ENCODE data around the gene NATD1.

Gene NATD1

GRCh38 chr17:21275047-21275578, 21.9 kb upstream of the NATD1 start:
- Histone ChIP-seq H3K36me3 (ENCODE audit: control insufficient read depth, insufficient read depth, low read length) (no peaks in the 10 kb centered on the region), H3K4me3 (replicated peaks; ENCODE audit: low read depth, low read length) (peak overlapping the region; percentile 74), H3K27me3 (replicated peaks; ENCODE audit: control insufficient read depth, insufficient read depth, low read length) (no peaks in the 10 kb centered on the region; the same call in 1 of the 2 replicates)
- DNase-seq (ENCODE audit: extremely low read depth, insufficient read length), result no peak
- no peak for TF ChIP-seq CTCF (IDR thresholded peaks at IDR 0.05; ENCODE audit: insufficient read depth, low read length, poor library complexity, severe bottlenecking)

- no peaks in the 10 kb centered on the region for H3K27me3 ChIP-seq (replicated peaks; ENCODE audit: control insufficient read depth, insufficient read depth, low read length)
- TF ChIP-seq CTCF (IDR thresholded peaks at IDR 0.05; ENCODE audit: insufficient read depth, low read length, poor library complexity, severe bottlenecking), result no peak
- H3K4me3 ChIP-seq (replicated peaks; ENCODE audit: low read depth, low read length), result no peak overlapping the region
- DNase-seq (ENCODE audit: extremely low read depth, insufficient read length), result no peak
- H3K36me3 ChIP-seq (ENCODE audit: control insufficient read depth, insufficient read depth, low read length), result no peaks in the 10 kb centered on the region
Observed at GRCh38 chr17:21272881-21273792, 19.9 kb upstream of the NATD1 start.

- Histone ChIP-seq H3K36me3 (ENCODE audit: control insufficient read depth, insufficient read depth, low read length) (no peaks in the 10 kb centered on the region), H3K4me3 (replicated peaks; ENCODE audit: low read depth, low read length) (no peak overlapping the region), H3K27me3 (replicated peaks; ENCODE audit: control insufficient read depth, insufficient read depth, low read length) (no peaks in the 10 kb centered on the region)
- no peak for DNase-seq (ENCODE audit: extremely low read depth, insufficient read length)
- TF ChIP-seq CTCF (IDR thresholded peaks at IDR 0.05; ENCODE audit: insufficient read depth, low read length, poor library complexity, severe bottlenecking), result no peak
Observed at GRCh38 chr17:21272250-21272649, 19.0 kb upstream of the NATD1 start.

- TF ChIP-seq CTCF (IDR thresholded peaks at IDR 0.05; ENCODE audit: insufficient read depth, low read length, poor library complexity, severe bottlenecking), result no peak
- Histone ChIP-seq H3K36me3 (ENCODE audit: control insufficient read depth, insufficient read depth, low read length) (no peaks in the 10 kb centered on the region), H3K27me3 (replicated peaks; ENCODE audit: control insufficient read depth, insufficient read depth, low read length) (no peaks in the 10 kb centered on the region), H3K4me3 (replicated peaks; ENCODE audit: low read depth, low read length) (no peak overlapping the region)
- DNase-seq (ENCODE audit: extremely low read depth, insufficient read length), result no peak
Observed at GRCh38 chr17:21271454-21272183, 18.4 kb upstream of the NATD1 start.

GRCh38 chr17:21269394-21269793, 16.2 kb upstream of the NATD1 start:
- Histone ChIP-seq H3K27me3 (replicated peaks; ENCODE audit: control insufficient read depth, insufficient read depth, low read length) (no peaks in the 10 kb centered on the region), H3K4me3 (replicated peaks; ENCODE audit: low read depth, low read length) (no peak overlapping the region), H3K36me3 (ENCODE audit: control insufficient read depth, insufficient read depth, low read length) (no peaks in the 10 kb centered on the region)
- no peak for DNase-seq (ENCODE audit: extremely low read depth, insufficient read length)
- TF ChIP-seq CTCF (IDR thresholded peaks at IDR 0.05; ENCODE audit: insufficient read depth, low read length, poor library complexity, severe bottlenecking), result no peak
